Lung (tissue), 12 donors: Measurements from ENCODE around the gene LZTR1. TPM values are rescaled to one million over a fixed set of nuclear protein-coding genes. Genes with fewer than 3 reads are reported as not detected.

Experiments used
- ATAC-seq: fragments of 200-7000 bp; cut with Tn5 transposase; one replicate; pipeline ENCODE4 v1.9.1; 2020; ENCODE audit warnings: moderate number of reproducible peaks; ENCODE audit not compliant: insufficient read depth, low FRiP score
- DNase-seq, 3 donors: peaks; one replicate each; pipeline ENCODE4 v3.0.0-alpha.2; 2013 to 2017
- H3K27ac ChIP-seq, 2 donors: one replicate each; pipeline ENCODE4 v1.5.1; 2013; ENCODE audit warnings: mild to moderate bottlenecking in 2 of 2, moderate library complexity in 2 of 2, control low read depth in 1 of 2, inconsistent platforms in 1 of 2, low read depth in 1 of 2, low read length in 1 of 2
- H3K27me3 ChIP-seq, 3 donors: one replicate each; pipeline ENCODE4 v1.5.1; 2013; ENCODE audit warnings: low read length in 2 of 3; ENCODE audit not compliant: control insufficient read depth in 3 of 3, insufficient read depth in 3 of 3
- H3K36me3 ChIP-seq, 4 donors: one replicate each; pipeline ENCODE4 v1.5.1; 2013; ENCODE audit warnings: low read length in 4 of 4, mild to moderate bottlenecking in 1 of 4, moderate library complexity in 1 of 4; ENCODE audit not compliant: control insufficient read depth in 4 of 4, insufficient read depth in 4 of 4
- H3K4me1 ChIP-seq, 5 donors: one replicate each; pipeline ENCODE4 v1.5.1; 2013; ENCODE audit warnings: low read length in 5 of 5, mild to moderate bottlenecking in 2 of 5, moderate library complexity in 1 of 5; ENCODE audit not compliant: control insufficient read depth in 5 of 5, insufficient read depth in 5 of 5
- H3K4me3 ChIP-seq: one replicate; pipeline ENCODE4 v1.5.1; 2013; ENCODE audit warnings: mild to moderate bottlenecking, control low read depth, moderate library complexity
- H3K9ac ChIP-seq, 2 donors: one replicate each; pipeline ENCODE4 v1.5.1; 2013; ENCODE audit warnings: low read length in 2 of 2, control low read depth in 1 of 2; ENCODE audit not compliant: insufficient read depth in 1 of 2
- H3K9me3 ChIP-seq, 4 donors: one replicate each; pipeline ENCODE4 v1.5.1; 2013; ENCODE audit warnings: low read length in 3 of 4, mild to moderate bottlenecking in 1 of 4, moderate library complexity in 1 of 4; ENCODE audit not compliant: control insufficient read depth in 4 of 4, insufficient read depth in 3 of 4
- WGBS, 2 donors: extraction: QIAGEN DNeasy Blood & Tissue Kit; methylation state at CpG; one replicate each; pipeline ENCODE4 v1.1.7; 2013; 5-methylcytosine and 5-hydroxymethylcytosine counted together
- polyA plus RNA-seq, 2 donors: library from polyadenylated mRNA; stranded (reverse); fragments of 200-250 nt; gene quantifications; one replicate each; pipeline ENCODE4 v1.2.1, GENCODE V29; 2013
- total RNA-seq, 2 donors: library from RNA; depleted of rRNA in 1 of 2; stranded (reverse); fragments of >200 nt in 1 of 2; gene quantifications; one replicate each; pipeline ENCODE4 v1.2.1, GENCODE V29; 2014 to 2021
- TF ChIP-seq, protein P1 (sequence below): IDR thresholded peaks from 2 replicates; pipeline ENCODE4 v1.5.1; 2012; ENCODE audit warnings: mild to moderate bottlenecking; ENCODE audit errors: control extremely low read depth, extremely low read depth
- donor health status: control.
- donor health status: control.
- donor health status: Bipolar disorder and iron deficiency.
- donor health status: healthy.
- donor health status: DM: yes; HTN: yes; CAD: no.

Gene LZTR1
- total and polyA plus RNA-seq, 4 donors, result 33.8 to 64.9 (median 44.9) TPM

DNA sequence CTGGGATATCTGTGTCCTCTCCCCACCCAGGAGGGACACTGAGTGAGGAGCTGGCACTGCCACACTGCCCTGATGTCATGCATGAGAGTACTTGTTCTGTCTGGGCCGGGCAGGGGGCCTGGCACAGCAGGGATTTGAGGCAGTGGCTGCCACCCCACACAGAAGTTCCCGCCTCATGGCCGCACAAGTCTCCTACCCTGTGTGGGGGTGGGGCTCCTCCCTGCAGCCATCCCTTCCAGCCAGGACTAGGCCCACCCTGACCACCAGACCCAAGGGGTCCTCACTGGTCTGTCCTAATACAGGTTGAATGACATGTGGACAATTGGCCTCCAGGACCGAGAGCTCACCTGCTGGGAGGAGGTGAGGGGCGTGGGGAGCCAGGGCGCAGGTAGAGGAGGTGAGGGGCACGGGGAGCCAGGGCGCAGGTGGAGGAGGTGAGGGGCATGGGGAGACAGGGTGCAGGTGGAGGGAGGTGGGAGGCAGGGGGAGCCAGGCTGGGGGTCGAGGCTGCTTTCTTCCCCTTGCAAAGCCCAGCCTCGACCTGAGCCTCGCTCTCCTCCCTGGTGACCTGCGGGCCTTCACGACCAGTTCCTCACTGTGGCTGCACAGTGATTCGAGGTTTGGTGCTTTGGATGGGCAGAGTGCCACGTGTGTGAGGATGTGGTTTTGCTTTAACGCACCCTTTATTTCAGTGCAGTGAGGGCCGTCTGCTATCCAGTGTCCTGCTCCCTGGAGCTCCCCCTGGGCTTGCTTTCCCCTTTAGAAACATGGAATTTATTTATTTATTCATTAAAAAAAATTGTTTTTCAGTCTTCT lies 7.4 kb downstream of the LZTR1 start:
- no peak overlapping the region for H3K9ac ChIP-seq
- no peaks in the 10 kb centered on the region for H3K9me3 ChIP-seq
- ATAC-seq (no peak), DNase-seq (no peak)
- H3K4me1 ChIP-seq, result no peaks in the 10 kb centered on the region
- TF ChIP-seq, protein P1, sequence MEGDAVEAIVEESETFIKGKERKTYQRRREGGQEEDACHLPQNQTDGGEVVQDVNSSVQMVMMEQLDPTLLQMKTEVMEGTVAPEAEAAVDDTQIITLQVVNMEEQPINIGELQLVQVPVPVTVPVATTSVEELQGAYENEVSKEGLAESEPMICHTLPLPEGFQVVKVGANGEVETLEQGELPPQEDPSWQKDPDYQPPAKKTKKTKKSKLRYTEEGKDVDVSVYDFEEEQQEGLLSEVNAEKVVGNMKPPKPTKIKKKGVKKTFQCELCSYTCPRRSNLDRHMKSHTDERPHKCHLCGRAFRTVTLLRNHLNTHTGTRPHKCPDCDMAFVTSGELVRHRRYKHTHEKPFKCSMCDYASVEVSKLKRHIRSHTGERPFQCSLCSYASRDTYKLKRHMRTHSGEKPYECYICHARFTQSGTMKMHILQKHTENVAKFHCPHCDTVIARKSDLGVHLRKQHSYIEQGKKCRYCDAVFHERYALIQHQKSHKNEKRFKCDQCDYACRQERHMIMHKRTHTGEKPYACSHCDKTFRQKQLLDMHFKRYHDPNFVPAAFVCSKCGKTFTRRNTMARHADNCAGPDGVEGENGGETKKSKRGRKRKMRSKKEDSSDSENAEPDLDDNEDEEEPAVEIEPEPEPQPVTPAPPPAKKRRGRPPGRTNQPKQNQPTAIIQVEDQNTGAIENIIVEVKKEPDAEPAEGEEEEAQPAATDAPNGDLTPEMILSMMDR, result no peak
- peaks cover 8 to 55% (median 12%) of the 10 kb centered on the region in 4 donors for H3K36me3 ChIP-seq
- no peaks in the 10 kb centered on the region for H3K27me3 ChIP-seq
- 48 to 67% methylated on average over 14 to 17 of the region's 17 CpGs for WGBS, 2 donors
- no peak overlapping the region for H3K27ac ChIP-seq
- no peak overlapping the region for H3K4me3 ChIP-seq

DNA sequence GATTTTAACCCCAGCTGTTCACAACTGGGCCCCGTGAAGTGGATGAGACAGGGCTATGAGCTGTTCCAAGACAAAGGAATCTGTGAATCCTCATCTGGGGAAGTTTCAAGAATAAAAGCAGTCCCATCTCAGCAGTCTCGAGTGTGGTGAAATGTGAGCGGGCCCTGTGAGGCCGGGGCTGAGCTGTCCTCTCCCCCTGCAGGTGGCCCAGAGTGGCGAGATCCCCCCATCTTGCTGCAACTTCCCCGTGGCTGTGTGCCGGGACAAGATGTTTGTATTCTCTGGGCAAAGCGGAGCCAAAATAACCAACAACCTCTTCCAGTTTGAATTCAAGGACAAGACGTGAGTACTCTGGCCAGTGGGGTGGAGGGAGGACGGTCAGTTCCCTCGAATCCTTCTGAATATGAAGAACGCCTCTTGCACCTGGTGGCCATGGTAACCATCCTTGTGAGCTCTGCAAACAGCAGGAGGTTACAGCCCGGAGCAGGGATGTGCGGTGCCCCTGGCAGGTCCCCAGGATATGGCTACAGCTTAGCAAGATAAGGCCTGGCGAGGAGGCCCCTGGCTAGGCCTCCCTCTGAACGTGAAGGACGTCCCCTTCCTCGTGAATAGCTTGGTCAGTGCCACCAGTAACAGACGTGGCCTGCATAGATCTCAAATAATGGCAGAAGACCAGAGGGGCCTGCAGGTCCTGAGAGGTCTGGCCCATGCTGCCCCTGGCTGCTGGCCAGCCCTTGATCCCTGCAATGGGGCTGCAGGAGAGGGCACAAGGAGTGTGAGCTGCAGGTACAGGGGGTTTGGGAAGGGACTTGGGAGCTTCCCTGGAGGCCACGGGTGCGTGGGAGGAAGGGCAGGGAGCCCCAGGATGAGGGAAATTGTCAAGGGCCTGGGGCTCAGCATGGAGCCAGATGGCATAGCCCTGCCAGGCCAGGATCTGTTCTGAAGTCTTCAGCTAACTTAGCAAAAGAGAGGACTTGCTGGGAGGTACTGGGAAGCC lies 8.4 kb downstream of the LZTR1 start:
- no peak for DNase-seq

DNA sequence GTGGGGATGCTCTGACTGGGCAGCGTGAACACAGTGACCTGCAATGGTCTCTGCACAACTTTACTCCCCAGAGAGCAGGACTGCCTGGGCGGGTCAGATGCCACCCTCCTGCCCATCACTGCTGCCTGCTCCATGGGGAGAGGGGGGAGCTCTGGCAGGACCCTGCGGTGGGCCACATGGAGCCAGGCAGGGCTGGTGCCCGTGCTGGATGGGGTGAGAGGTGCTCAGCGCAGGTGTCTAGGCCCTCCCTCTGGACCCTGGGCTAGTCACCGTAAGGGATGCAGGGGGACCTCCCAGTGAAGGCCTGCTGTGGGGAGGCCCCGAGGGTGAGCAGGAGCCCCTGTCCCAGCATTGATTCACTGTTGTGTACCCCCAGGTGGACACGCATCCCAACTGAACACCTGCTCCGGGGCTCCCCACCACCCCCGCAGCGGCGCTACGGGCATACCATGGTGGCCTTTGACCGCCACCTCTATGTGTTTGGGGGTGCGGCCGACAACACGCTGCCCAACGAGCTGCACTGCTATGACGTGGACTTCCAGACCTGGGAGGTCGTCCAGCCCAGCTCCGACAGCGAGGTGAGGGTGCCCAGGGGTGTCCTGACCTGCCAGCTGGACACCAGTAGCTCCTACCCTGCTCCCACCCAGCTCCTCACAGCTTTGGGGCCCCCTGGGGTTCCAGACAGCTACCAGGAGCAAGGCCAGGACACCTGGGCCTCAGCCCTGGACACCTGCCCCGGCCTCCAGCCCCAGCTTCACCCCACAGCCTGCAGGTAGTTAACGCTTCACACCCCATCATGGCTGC lies 9.4 kb downstream of the LZTR1 start:
- peak overlapping the region in 1 of 2 donors; percentile 6 for H3K27ac ChIP-seq
- peaks cover 5 to 66% (median 11%) of the 10 kb centered on the region in 4 donors for H3K36me3 ChIP-seq

More for the DNA sequence above, 8.4 kb downstream of the LZTR1 start:
- no peak for ATAC-seq
- peaks cover 8 to 63% (median 12%) of the 10 kb centered on the region in 4 donors for H3K36me3 ChIP-seq
- no peaks in the 10 kb centered on the region for H3K4me1 ChIP-seq
- H3K27me3 ChIP-seq, result no peaks in the 10 kb centered on the region
- no peak overlapping the region for H3K4me3 ChIP-seq
- no peak overlapping the region for H3K27ac ChIP-seq
- no peak overlapping the region for H3K9ac ChIP-seq
- no peaks in the 10 kb centered on the region for H3K9me3 ChIP-seq
- TF ChIP-seq, protein P1, result no peak
- WGBS, 2 donors, result 85 to 86% methylated on average over 21 of the region's 21 CpGs

More for the DNA sequence above, 9.4 kb downstream of the LZTR1 start:
- WGBS, 2 donors, result 93 to 97% methylated on average over 23 to 24 of the region's 24 CpGs
- Histone ChIP-seq H3K27me3 (no peaks in the 10 kb centered on the region), H3K9ac (no peak overlapping the region), H3K4me3 (no peak overlapping the region), H3K9me3 (no peaks in the 10 kb centered on the region), H3K4me1 (no peaks in the 10 kb centered on the region)
- no peak for DNase-seq
- TF ChIP-seq, protein P1, result no peak
- ATAC-seq, result no peak
